Hepatocyte (in vitro differentiated cells): ENCODE data around the gene PGM2. TPM values are rescaled to one million over a fixed set of nuclear protein-coding genes. Genes with fewer than 3 reads are reported as not detected.

Source experiments
- DNase-seq: peaks from one replicate; pipeline ENCODE4 v3.0.0-alpha.2; 2016; ENCODE audit warnings: low spot score
- H2AFZ ChIP-seq: fragments of 200-600 bp; sonication (generic); 2 replicates; pipeline ENCODE4 v1.6.0; 2016; ENCODE audit warnings: antibody characterized with exemption, mild to moderate bottlenecking
- H3K27ac ChIP-seq: fragments of 200-600 bp; sonication (generic); 2 replicates; pipeline ENCODE4 v1.5.1; 2016; ENCODE audit warnings: mild to moderate bottlenecking
- H3K27me3 ChIP-seq: fragments of 200-600 bp; sonication (generic); 2 replicates; pipeline ENCODE4 v1.6.1; 2016
- H3K36me3 ChIP-seq: fragments of 200-600 bp; sonication (generic); replicated peaks from 2 replicates; pipeline ENCODE4 v1.5.1; 2016; ENCODE audit warnings: low read depth; ENCODE audit not compliant: insufficient read depth
- H3K4me1 ChIP-seq: fragments of 200-600 bp; sonication (generic); 2 replicates; pipeline ENCODE4 v1.5.1; 2016; ENCODE audit warnings: mild to moderate bottlenecking, moderate library complexity; ENCODE audit not compliant: insufficient read depth
- H3K4me2 ChIP-seq: fragments of 200-600 bp; sonication (generic); 2 replicates; pipeline ENCODE4 v1.6.0; 2016
- H3K4me3 ChIP-seq: fragments of 200-600 bp; sonication (generic); 2 replicates; pipeline ENCODE4 v1.5.1; 2016; ENCODE audit warnings: mild to moderate bottlenecking
- H3K79me2 ChIP-seq: fragments of 200-600 bp; sonication (generic); 2 replicates; pipeline ENCODE4 v1.6.0; 2017; ENCODE audit warnings: mild to moderate bottlenecking
- H3K9me2 ChIP-seq: fragments of 200-600 bp; sonication (generic); replicated peaks from 2 replicates; pipeline ENCODE4 v1.6.0; 2017; ENCODE audit warnings: mild to moderate bottlenecking; ENCODE audit not compliant: insufficient read depth
- H3K9me3 ChIP-seq: fragments of 200-600 bp; sonication (generic); 2 replicates; pipeline ENCODE4 v1.5.1; 2016; ENCODE audit warnings: low read depth, mild to moderate bottlenecking
- H4K20me1 ChIP-seq: fragments of 200-600 bp; sonication (generic); 2 replicates; pipeline ENCODE4 v1.6.0; 2016; ENCODE audit warnings: mild to moderate bottlenecking; ENCODE audit not compliant: insufficient read depth, poor library complexity, severe bottlenecking
- EZH2 ChIP-seq: fragments of 200-600 bp; sonication (generic); IDR thresholded peaks from 2 replicates; pipeline ENCODE4 v1.6.1; 2016; ENCODE audit warnings: antibody characterized with exemption, mild to moderate bottlenecking, borderline replicate concordance
- EZH2phosphoT487 ChIP-seq: fragments of 200-600 bp; sonication (generic); IDR thresholded peaks from one replicate; pipeline ENCODE4 v1.6.1; 2018; ENCODE audit warnings: antibody characterized with exemption, mild to moderate bottlenecking, low read depth, moderate library complexity; ENCODE audit not compliant: unreplicated experiment, severe bottlenecking
- WGBS: methylation state at CpG from one replicate; pipeline ENCODE4 v1.1.6; 2016; ENCODE audit warnings: low lambda C conversion rate; ENCODE audit errors: missing lambda C conversion rate; 5-methylcytosine and 5-hydroxymethylcytosine counted together
- polyA plus RNA-seq: library from polyadenylated mRNA; unstranded; fragments of >200 nt; fragmentation: Nextera tagmentation; extraction: Ambion mirVana; gene quantifications from 2 replicates; pipeline ENCODE4 v1.2.1, GENCODE V29; 2016
- total RNA-seq: library from RNA; depleted of rRNA; stranded (reverse); fragments of >200 nt; gene quantifications from 2 replicates; pipeline ENCODE4 v1.2.3, GENCODE V29; 2014
- TF ChIP-seq, protein P1 (sequence below): fragments of 200-600 bp; sonication (generic); IDR thresholded peaks from 2 replicates; pipeline ENCODE4 v1.5.1; 2016; ENCODE audit warnings: antibody characterized with exemption, mild to moderate bottlenecking; ENCODE audit not compliant: poor library complexity

The PGM2 gene
- total and polyA plus RNA-seq, 2 experiments from 2014 or later: 11.2 to 28.2 TPM

DNA sequence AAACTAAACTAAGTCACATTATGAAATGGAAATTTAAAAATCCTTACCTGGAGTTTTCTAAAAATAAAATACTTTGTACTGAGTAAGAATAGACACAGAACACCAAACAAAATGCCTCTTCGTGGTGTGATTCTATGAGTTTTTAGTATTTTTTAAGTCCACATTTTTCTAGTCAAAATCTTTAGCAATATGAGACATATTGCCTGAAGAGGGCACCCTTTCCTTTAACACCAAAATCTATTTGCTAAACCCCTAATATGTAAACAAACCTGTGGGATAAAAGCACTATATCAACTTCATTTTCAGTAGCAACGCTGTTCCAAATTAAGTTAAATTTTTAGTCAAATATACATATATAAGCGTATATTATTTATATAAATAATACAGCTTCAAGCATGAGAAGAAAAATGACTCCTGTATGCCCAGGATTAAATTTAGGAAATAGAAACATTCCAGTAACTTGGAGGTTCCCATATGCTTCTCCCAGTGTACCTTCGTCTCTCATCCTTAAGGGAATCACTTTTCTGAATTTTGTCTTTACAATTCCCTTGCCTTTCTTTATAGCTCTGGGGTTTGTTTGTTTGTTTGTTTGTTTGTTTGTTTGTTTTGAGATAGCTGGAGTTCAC lies 23.0 kb upstream of the PGM2 start:
- Histone ChIP-seq H3K9me3 (no peaks in the 10 kb centered on the region), H3K79me2 (no peaks in the 10 kb centered on the region), H3K9me2 (no peaks in the 10 kb centered on the region), H3K27me3 (no peaks in the 10 kb centered on the region), H3K36me3 (no peaks in the 10 kb centered on the region), H3K4me2 (no peak overlapping the region), H3K27ac (no peak overlapping the region), H4K20me1 (no peaks in the 10 kb centered on the region), H3K4me3 (no peak overlapping the region), H3K4me1 (no peaks in the 10 kb centered on the region), H2AFZ (no peak overlapping the region)
- DNase-seq: peak; percentile 61
- WGBS: 31% methylated on average over 4 of the region's 4 CpGs
- TF ChIP-seq EZH2 (no peak), EZH2phosphoT487 (no peak)
- TF ChIP-seq, protein P1, sequence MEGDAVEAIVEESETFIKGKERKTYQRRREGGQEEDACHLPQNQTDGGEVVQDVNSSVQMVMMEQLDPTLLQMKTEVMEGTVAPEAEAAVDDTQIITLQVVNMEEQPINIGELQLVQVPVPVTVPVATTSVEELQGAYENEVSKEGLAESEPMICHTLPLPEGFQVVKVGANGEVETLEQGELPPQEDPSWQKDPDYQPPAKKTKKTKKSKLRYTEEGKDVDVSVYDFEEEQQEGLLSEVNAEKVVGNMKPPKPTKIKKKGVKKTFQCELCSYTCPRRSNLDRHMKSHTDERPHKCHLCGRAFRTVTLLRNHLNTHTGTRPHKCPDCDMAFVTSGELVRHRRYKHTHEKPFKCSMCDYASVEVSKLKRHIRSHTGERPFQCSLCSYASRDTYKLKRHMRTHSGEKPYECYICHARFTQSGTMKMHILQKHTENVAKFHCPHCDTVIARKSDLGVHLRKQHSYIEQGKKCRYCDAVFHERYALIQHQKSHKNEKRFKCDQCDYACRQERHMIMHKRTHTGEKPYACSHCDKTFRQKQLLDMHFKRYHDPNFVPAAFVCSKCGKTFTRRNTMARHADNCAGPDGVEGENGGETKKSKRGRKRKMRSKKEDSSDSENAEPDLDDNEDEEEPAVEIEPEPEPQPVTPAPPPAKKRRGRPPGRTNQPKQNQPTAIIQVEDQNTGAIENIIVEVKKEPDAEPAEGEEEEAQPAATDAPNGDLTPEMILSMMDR: peak; percentile 74

DNA sequence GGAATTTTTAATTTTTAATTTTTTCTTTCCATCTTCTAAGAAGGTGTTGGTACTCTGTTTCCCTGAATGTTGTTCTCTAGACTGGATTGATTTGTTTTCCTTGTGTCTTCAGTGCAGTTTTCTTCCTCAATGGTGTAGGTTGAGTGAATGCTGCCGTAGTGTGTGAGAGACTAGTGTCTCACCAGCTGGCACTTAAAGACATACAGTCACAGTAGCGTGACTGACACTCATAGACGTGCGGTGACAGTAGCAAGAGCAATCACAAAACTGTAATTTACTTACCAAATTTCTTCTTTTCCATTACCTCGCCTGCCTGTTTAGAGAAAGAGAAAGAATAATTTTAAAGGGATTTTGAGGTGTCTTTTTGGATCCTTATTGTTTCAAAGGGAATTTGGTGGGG lies 21.4 kb upstream of the PGM2 start:
- 86% methylated on average over 5 of the region's 5 CpGs for WGBS

DNA sequence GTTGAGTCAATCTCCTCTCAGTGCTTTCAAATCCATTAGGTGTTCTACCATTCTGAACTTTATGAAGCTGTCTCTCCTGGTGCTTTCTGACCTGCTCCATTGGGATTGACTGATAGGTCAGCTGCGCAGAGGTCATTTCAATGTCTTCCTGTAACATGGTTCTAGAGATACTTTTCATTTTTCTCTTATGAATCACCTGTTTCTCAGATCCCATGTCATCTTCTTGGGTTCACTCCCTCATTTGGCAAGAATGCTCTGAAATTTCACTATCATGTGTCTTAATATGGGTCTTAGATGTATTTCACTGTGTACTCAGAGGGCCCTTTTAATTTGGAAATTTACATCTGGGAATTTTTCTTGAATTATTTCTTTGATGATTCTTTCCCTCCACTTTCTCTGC lies 13.8 kb upstream of the PGM2 start:
- H3K79me2 ChIP-seq: no peaks in the 10 kb centered on the region
- 87% methylated on average over 1 of the region's 1 CpG for WGBS
- H3K4me2 ChIP-seq: no peak overlapping the region

More for the DNA sequence above, 21.4 kb upstream of the PGM2 start:
- H3K79me2 ChIP-seq: no peaks in the 10 kb centered on the region
- DNase-seq: no peak
- no peaks in the 10 kb centered on the region for H4K20me1 ChIP-seq
- H3K9me2 ChIP-seq: no peaks in the 10 kb centered on the region
- no peak overlapping the region for H3K4me3 ChIP-seq
- H3K36me3 ChIP-seq: no peaks in the 10 kb centered on the region
- no peaks in the 10 kb centered on the region for H3K27me3 ChIP-seq
- no peaks in the 10 kb centered on the region for H3K9me3 ChIP-seq
- no peak overlapping the region for H2AFZ ChIP-seq
- no peak overlapping the region for H3K4me2 ChIP-seq
- no peaks in the 10 kb centered on the region for H3K4me1 ChIP-seq
- H3K27ac ChIP-seq: no peak overlapping the region
- TF ChIP-seq, protein P1: no peak
- TF ChIP-seq EZH2 (no peak), EZH2phosphoT487 (no peak)

DNA sequence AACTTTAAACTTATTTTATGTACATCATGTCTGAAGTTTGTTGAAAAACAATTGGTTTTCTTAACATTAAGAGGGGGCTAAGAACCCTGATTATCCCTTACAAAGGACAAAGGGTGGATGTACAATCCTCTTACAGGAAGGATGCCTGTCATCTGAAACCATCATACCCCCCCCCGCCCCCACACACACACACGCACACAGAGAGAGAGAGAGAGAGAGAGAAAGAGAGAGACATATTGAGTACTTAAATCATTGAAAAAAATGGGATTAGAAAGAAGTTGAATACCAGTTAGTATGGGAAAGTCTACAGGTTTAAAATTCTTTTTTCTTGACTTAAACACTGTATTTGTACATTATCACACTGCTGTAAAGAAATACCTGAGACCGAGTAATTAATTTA lies 10.9 kb upstream of the PGM2 start:
- no peaks in the 10 kb centered on the region for H3K36me3 ChIP-seq
- H4K20me1 ChIP-seq: no peaks in the 10 kb centered on the region
- H3K4me3 ChIP-seq: no peak overlapping the region
- TF ChIP-seq, protein P1: no peak
- TF ChIP-seq EZH2phosphoT487 (no peak), EZH2 (no peak)
- WGBS: 72% methylated on average over 3 of the region's 3 CpGs
- no peaks in the 10 kb centered on the region for H3K9me2 ChIP-seq
- no peak overlapping the region for H3K4me2 ChIP-seq
- H3K79me2 ChIP-seq: no peaks in the 10 kb centered on the region
- no peak overlapping the region for H2AFZ ChIP-seq
- H3K27ac ChIP-seq: no peak overlapping the region
- no peaks in the 10 kb centered on the region for H3K9me3 ChIP-seq
- H3K27me3 ChIP-seq: no peaks in the 10 kb centered on the region
- peaks cover 5% of the 10 kb centered on the region for H3K4me1 ChIP-seq
- DNase-seq: no peak

More for the DNA sequence above, 13.8 kb upstream of the PGM2 start:
- H3K9me2 ChIP-seq: no peaks in the 10 kb centered on the region
- H3K27me3 ChIP-seq: no peaks in the 10 kb centered on the region
- H3K4me3 ChIP-seq: no peak overlapping the region
- TF ChIP-seq EZH2: no peak
- H2AFZ ChIP-seq: no peak overlapping the region
- H3K27ac ChIP-seq: peak overlapping the region; percentile 11
- no peaks in the 10 kb centered on the region for H3K36me3 ChIP-seq
- H3K9me3 ChIP-seq: no peaks in the 10 kb centered on the region
- peak; percentile 8 for DNase-seq
- peaks cover 5% of the 10 kb centered on the region for H3K4me1 ChIP-seq
- H4K20me1 ChIP-seq: no peaks in the 10 kb centered on the region
